Myocyte (in vitro differentiated cells): Measurements from ENCODE around the gene DCAKD. TPM values are rescaled to one million over a fixed set of nuclear protein-coding genes. Genes with fewer than 3 reads are reported as not detected.
A peak's percentile ranks its signal among the peaks of the same experiment; 100 is the strongest.

Source experiments
- DNase-seq: peaks from one replicate; pipeline ENCODE4 v3.0.0-alpha.2; 2012; ENCODE audit warnings: low read depth
- total RNA-seq: library from RNA; depleted of rRNA; stranded (reverse); fragments of >200 nt; gene quantifications from 2 replicates; pipeline ENCODE4 v1.2.3, GENCODE V29; 2014

Gene DCAKD
- total RNA-seq, 1 donor from 2014 or later, result 75.5 TPM

DNA sequence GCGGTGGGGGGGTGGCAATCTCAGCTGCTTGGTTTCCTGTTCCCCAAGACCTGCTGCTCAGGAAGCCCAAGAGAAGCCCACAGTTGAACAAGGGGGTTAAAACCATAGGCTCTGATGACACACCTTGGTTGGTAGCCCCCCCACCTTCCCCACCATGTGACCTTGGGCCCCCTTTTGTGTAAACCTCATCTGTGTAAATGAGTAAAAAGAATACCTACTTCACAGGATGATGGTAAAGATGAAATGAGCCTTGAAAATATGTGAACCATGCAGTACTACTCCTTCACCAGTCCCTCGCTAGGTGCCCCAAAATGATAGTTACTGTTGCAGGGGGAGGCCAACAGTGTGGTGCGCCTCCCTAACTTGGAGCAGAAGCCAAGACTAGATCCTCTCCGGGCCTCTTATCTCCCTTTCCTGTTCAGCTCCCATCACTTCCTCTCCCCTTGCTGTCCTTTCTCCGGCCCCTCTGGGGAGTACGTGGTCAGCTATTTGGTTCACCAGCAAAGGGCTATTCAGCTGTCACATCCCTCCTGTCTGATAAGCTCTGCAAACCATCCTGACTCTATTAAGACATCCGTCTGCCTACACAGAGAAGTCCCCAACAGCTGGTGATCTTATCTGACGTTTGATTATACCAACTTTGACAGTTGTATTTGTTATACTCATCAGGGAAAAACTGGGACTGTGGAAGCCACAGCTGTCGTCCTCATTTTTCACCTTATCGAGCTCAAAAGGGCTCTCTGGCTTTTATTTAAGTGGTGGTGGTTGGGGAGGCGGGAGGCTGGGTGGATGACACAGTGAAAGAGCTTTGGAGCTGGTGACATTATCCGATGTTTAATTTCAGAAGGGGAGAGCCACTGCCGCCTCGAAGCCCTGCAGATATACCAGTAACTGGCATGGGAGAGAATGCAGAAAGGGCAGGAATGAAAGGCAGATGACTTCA lies 19.9 kb downstream of the DCAKD start:
- DNase-seq, result peak; percentile 93

- DNase-seq, result no peak
Observed at GRCh38 chr17:45030733-45031132, 20.7 kb downstream of the DCAKD start.

- DNase-seq, result no peak
Observed at GRCh38 chr17:45029758-45030423, 21.5 kb downstream of the DCAKD start.

GRCh38 chr17:45029096-45029495 lies 22.3 kb downstream of the DCAKD start:
- no peak for DNase-seq

- DNase-seq, result no peak
Observed at GRCh38 chr17:45022655-45023339, 28.6 kb downstream of the DCAKD start.

DNA sequence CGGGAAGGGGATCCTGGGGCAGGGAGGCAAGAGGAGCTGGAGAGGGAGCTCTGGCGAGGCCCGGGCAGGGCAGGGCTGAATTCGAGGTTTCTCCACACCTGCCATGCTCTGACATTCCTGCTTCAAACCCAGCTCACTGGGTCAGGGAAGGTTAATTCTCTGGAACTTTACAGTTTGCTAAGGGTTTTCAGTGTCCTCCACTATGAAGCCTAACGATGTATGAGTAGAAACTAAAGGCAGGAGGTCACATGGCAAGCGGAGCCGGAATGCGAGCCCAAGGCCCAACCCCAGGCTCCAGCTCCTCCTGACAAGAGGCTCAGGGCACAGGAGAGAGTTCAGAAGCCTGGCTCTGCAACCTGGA lies 29.2 kb downstream of the DCAKD start:
- DNase-seq, result no peak

DNA sequence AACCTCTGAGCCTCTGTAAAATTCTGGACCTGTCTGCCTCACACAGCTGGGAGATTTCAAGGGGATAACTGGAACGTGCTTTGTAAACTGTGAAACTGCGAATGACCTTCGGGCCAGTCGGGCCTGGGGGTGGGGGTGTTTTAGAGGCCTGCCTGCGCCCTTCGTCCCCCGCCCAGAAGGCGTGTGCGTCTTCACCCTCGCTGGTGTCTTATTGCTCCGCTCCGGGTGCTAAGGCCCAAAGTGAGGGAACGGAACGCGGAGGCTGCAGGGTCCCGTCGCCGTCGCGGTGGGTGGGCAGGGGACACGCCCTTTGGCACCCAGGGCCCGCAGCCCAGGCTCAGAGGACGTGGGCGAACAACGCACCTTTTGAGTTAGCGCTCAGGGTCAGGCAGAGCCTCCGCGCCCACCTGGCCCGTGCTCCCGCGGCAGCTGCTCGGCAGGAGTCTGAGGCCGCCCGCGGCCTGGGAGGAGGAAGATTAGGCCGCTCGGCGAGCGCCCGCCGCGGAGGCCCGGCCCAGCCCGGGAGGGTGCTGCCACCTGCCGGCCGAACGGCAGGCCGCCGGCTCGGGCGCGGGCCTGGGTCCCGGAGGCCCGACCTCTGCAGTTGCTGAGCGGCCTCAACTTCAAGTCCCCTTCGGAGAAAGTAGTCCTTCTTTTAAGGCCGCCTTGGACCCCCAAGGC lies 29.7 kb downstream of the DCAKD start:
- peak; percentile 66 for DNase-seq

DNA sequence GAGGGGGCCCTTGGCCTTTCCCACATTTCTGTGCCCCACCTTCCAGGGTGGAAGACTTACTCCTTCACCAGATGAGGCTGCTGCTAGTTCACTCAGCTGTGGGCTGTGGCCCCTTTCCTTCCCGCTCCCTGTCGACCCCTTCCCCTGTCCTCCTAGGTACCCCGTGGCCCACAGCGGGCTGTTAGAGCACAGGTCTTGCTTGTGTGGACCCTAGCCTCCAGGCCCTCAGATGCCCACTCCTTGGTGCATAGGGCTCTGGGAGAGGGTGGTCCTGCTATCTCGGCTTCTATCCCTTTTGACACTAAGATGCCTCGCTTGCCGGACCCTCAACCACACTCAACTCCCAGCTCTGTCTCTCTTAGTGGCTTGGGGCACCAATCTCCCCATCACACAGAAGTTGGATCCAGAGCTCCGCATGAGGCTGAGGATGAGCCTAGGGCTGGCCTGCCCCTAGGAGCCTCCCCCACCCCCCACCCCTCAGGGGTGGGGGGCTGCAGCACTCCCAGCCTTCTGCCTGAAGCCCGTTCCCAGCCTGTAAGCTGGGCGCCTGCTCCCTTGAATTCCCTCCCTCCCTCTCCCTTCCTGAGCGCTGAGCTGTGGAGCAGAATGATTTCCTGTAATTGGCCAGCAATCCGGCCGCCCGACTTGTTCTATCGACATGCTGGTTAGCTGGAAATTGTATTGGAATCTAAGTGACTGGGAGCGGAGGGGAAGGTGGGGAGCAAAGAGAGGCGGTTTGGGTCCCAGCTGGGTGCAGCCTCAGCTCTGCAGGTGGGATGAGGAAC lies 30.9 kb downstream of the DCAKD start:
- DNase-seq, result no peak

- peak; percentile 61 for DNase-seq
Observed at GRCh38 chr17:45018848-45019711, 32.4 kb downstream of the DCAKD start.

- DNase-seq, result no peak
Observed at GRCh38 chr17:45018514-45018847, 33.0 kb downstream of the DCAKD start.

- peak; percentile 25 for DNase-seq
Observed at GRCh38 chr17:45016823-45017222, 34.6 kb downstream of the DCAKD start.

- DNase-seq, result no peak
Observed at GRCh38 chr17:45016237-45016636, 35.2 kb downstream of the DCAKD start.

- DNase-seq, result peak; percentile 75
Observed at GRCh38 chr17:45013021-45013997, 38.1 kb downstream of the DCAKD start.

GRCh38 chr17:45011767-45012166 lies 39.7 kb downstream of the DCAKD start:
- DNase-seq, result no peak

GRCh38 chr17:45009676-45010467 lies 41.6 kb downstream of the DCAKD start:
- DNase-seq, result peak; percentile 32

DNA sequence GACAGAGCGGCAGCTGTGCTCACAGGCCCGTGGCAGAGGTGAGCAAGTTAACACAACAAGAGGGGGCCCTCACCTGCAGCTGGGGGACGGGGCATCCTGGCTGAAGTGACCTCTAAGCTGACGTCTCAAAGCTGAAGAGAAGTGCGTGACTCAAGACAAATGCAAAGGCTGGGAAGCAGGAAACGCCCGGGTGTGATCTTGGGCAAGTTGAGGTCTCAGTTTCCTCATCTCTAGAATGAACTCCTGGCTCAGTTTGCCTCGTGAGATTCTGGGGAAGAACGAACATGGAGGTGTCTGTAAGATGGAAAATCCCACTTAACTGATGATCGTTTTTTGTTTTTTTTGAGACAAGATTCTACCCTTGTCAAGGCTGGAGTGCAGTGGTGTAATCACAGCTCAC lies 43.2 kb downstream of the DCAKD start:
- DNase-seq, result no peak

- peak; percentile 10 for DNase-seq
Observed at GRCh38 chr17:45006927-45007461, 44.4 kb downstream of the DCAKD start.
